ENCODE data around the gene MPPED2. TPM values are rescaled to one million over a fixed set of nuclear protein-coding genes. Genes with fewer than 3 reads are reported as not detected.
A peak's percentile ranks its signal among the peaks of the same experiment; 100 is the strongest.

Gene MPPED2
- polyA plus RNA-seq, 3 donors: 0.29 to 0.59 (median 0.52) TPM

- H3K79me2 ChIP-seq (ENCODE audit: insufficient read depth, low read length): no peaks in the 10 kb centered on the region
- no peak overlapping the region for H3K4me3 ChIP-seq (replicated peaks in 1 of 3; ENCODE audit: low read depth in 2 of 3, low read length in 3 of 3)
- H3K9ac ChIP-seq (ENCODE audit: insufficient read depth, low read length, poor library complexity, severe bottlenecking): no peak overlapping the region
- H3K4me1 Mint-ChIP-seq: peaks cover 19% of the 10 kb centered on the region
- no peak overlapping the region for H3K4me2 ChIP-seq (replicated peaks; ENCODE audit: extremely low read depth, low read length, poor library complexity, severe bottlenecking)
- H3K9me3 Mint-ChIP-seq: peaks cover 0 to 4% (median 0%) of the 10 kb centered on the region in 7 donors
- H3K36me3 ChIP-seq (replicated peaks in 1 of 2; ENCODE audit: control insufficient read depth in 1 of 2, insufficient read depth in 2 of 2, low read length in 2 of 2): no peaks in the 10 kb centered on the region
- DNase-seq: no peak
- no peak overlapping the region for H3K4me3 Mint-ChIP-seq
- no peaks in the 10 kb centered on the region for H3K9me3 ChIP-seq (replicated peaks in 1 of 2; ENCODE audit: control insufficient read depth in 1 of 2, insufficient read depth in 1 of 2, low read length in 2 of 2)
- intact Hi-C loops (cut with micrococcal nuclease): loop anchor here in 1 of 2 donors (10.0 kb wide), 2 partner anchors 137 to 433 kb away; no protein-coding TSS in a partner anchor
- H3K4me1 ChIP-seq (ENCODE audit: control insufficient read depth in 1 of 2, insufficient read depth in 2 of 2, low read length in 2 of 2): peaks cover 24 to 34% of the 10 kb centered on the region in 2 donors
- H3K27ac ChIP-seq (ENCODE audit: low read depth in 1 of 2, low read length in 2 of 2): no peak overlapping the region
- TF ChIP-seq CTCF (IDR thresholded peaks at IDR 0.05): no peak
- no peaks in the 10 kb centered on the region for H3K36me3 Mint-ChIP-seq
- no CpG with 5 or more reads among the region's 4 CpGs for whole genome bisulfite sequencing (ENCODE audit: insufficient coverage)
- no peak overlapping the region for H3K27ac Mint-ChIP-seq
- peaks cover 0 to 4% (median 3%) of the 10 kb centered on the region in 3 donors for H3K27me3 Mint-ChIP-seq (ENCODE audit: low read depth in 3 of 3)
- no peaks in the 10 kb centered on the region for H4K20me1 ChIP-seq (ENCODE audit: insufficient read depth, low read length)
- peaks cover 0 to 2% of the 10 kb centered on the region in 2 donors for H3K27me3 ChIP-seq (ENCODE audit: control insufficient read depth in 2 of 2, insufficient read depth in 2 of 2, low read length in 2 of 2)
- peak overlapping the region; percentile 3 for H2AFZ ChIP-seq (ENCODE audit: insufficient read depth, low read depth, low read length, poor library complexity, severe bottlenecking)
Measured at GRCh38 chr11:30481796-30482195, 104.4 kb downstream of the MPPED2 start.

GRCh38 chr11:30481330-30481729 is 104.8 kb downstream of the MPPED2 start:
- Histone ChIP-seq H3K36me3 (replicated peaks in 1 of 2; ENCODE audit: control insufficient read depth in 1 of 2, insufficient read depth in 2 of 2, low read length in 2 of 2) (no peaks in the 10 kb centered on the region), H3K4me3 (replicated peaks in 1 of 3; ENCODE audit: low read depth in 2 of 3, low read length in 3 of 3) (no peak overlapping the region), H4K20me1 (ENCODE audit: insufficient read depth, low read length) (no peaks in the 10 kb centered on the region), H3K9ac (ENCODE audit: insufficient read depth, low read length, poor library complexity, severe bottlenecking) (no peak overlapping the region), H3K4me1 (ENCODE audit: control insufficient read depth in 1 of 2, insufficient read depth in 2 of 2, low read length in 2 of 2) (peaks cover 19 to 29% of the 10 kb centered on the region in 2 donors), H3K9me3 (replicated peaks in 1 of 2; ENCODE audit: control insufficient read depth in 1 of 2, insufficient read depth in 1 of 2, low read length in 2 of 2) (no peaks in the 10 kb centered on the region), H3K4me2 (replicated peaks; ENCODE audit: extremely low read depth, low read length, poor library complexity, severe bottlenecking) (no peak overlapping the region), H2AFZ (ENCODE audit: insufficient read depth, low read depth, low read length, poor library complexity, severe bottlenecking) (peak overlapping the region; percentile 3), H3K27ac (ENCODE audit: low read depth in 1 of 2, low read length in 2 of 2) (no peak overlapping the region), H3K79me2 (ENCODE audit: insufficient read depth, low read length) (no peaks in the 10 kb centered on the region), H3K27me3 (ENCODE audit: control insufficient read depth in 2 of 2, insufficient read depth in 2 of 2, low read length in 2 of 2) (peaks cover 0 to 2% of the 10 kb centered on the region in 2 donors)
- 60% methylated on average over 5 of the region's 5 CpGs for WGBS (ENCODE audit: insufficient coverage)
- Mint-ChIP-seq H3K4me3 (no peak overlapping the region), H3K27ac (no peak overlapping the region), H3K36me3 (no peaks in the 10 kb centered on the region), H3K4me1 (peaks cover 15% of the 10 kb centered on the region), H3K27me3 (ENCODE audit: low read depth in 3 of 3) (peaks cover 0 to 4% (median 3%) of the 10 kb centered on the region in 3 donors), H3K9me3 (peaks cover 0 to 4% (median 0%) of the 10 kb centered on the region in 7 donors)
- TF ChIP-seq CTCF (IDR thresholded peaks at IDR 0.05): no peak
- intact Hi-C loops (cut with micrococcal nuclease): loop anchor here in 1 of 2 donors (10.0 kb wide), 2 partner anchors 137 to 433 kb away; no protein-coding TSS in a partner anchor
- DNase-seq: no peak

Data from CD14-positive monocyte (primary cell).